NCI-H146 treated with DMSO at 0.1 percent for 48 hours (cell line): Measurements from ENCODE around the gene ETFA.
"Not testable (repeated sequence)": the region's sequence is repeated elsewhere in the genome, so short reads cannot be mapped to it uniquely, and the experiment has no call there.

Experiments used
- DNase-seq: peaks from one replicate; lab custom pipeline; 2025; ENCODE audit not compliant: unreplicated experiment; lab: John Stamatoyannopoulos, UW

ETFA gene

GRCh38 chr15:76285241-76285825 lies 25.9 kb downstream of the ETFA start:
- no peak for DNase-seq

GRCh38 chr15:76282465-76282864 lies 28.8 kb downstream of the ETFA start:
- DNase-seq = no peak

GRCh38 chr15:76278651-76279050 lies 32.6 kb downstream of the ETFA start:
- no peak for DNase-seq

DNA sequence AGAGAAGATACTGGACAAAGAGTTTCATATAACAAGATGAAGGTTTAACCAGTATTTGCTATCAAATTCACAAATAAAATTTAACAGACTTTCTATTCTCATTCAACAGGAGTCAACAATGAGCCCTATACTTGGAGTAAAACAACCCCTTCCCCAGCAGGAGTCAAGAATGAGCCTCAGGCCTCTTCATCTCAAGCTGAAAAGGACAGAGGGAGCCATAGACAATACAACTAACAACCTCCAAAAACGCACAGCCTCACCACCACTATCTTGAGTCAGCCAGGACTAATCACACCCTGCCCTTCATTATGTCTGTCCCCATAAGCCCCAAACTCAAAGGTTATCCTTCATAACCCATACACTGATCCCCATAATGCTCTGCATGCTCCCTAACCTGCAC lies 36.4 kb downstream of the ETFA start:
- no peak for DNase-seq

GRCh38 chr15:76274226-76274625 lies 37.0 kb downstream of the ETFA start:
- no peak for DNase-seq

DNA sequence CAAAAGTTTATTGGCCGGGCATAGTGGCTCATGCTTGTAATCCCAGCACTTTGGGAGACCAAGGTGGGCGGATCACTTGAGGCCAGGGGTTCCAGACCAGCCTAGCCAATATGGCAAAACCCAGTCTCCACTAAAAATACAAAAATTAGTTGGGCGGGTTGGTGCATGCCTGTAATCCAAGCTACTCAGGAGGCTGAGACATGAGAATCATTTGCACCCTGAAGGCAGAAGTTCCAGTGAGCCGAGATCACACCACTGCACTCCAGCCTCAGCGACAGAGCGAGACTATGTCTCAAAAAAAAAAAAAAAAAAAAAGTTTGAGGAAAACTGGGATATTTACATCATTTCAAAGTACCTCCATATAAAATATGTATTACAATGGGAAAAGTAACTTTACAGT lies 40.4 kb downstream of the ETFA start:
- no peak for DNase-seq

- no peak for DNase-seq
Observed at GRCh38 chr15:76267077-76267476, 44.2 kb downstream of the ETFA start.

GRCh38 chr15:76265769-76266168 lies 45.5 kb downstream of the ETFA start:
- DNase-seq = not testable (repeated sequence)

DNA sequence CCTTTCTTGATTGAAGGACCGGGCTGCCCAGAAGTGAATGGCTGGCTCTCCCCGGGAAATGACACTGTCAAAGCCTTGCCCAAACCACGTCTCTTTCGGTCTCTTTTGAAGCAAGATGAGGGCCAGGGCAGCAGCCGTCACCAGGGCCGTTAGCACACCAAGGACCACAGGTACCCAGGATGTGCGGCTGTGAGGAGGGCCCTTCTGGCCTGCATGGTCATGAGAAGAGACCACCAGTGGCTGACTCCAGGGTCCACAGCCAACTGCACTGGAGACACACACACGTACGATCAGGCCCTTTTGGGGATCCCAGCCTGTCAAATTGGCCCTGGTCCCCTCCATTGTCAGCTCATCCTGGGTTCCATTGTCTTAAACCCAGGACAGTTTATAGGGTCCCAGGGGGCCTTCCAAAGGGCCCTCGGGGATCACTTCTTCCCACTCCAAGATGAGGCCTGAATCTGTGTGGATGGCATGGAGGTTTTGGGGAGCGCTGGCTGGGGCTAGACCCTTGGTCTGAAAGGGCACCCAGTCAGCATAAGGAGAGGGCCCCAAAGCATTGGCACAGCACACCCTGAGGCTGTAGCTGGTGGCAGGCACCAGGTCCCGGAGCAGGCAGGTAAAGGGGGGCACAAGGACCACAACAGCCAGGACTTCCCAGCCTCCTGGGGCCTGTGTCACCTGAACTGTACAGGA lies 50.9 kb downstream of the ETFA start:
- no peak for DNase-seq

DNA sequence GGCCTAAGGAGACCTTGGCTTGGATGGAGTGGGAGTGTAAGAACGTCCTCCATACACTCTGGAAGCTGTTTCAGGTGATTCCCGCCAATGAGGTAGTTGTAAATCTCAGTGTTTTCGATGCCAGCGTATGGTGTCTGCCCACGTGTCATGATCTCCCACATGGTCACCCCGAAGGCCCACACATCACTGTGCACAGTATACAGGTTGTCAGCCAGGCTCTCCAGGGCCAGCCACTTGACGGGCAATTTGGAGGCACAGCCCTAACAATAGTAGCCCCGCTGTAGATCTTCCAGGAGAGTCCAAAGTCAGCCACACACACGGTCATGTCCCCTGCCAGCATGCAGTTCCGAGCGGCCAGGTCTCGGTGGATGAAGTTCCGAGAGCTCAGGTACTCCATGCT lies 51.9 kb downstream of the ETFA start:
- DNase-seq = no peak

DNA sequence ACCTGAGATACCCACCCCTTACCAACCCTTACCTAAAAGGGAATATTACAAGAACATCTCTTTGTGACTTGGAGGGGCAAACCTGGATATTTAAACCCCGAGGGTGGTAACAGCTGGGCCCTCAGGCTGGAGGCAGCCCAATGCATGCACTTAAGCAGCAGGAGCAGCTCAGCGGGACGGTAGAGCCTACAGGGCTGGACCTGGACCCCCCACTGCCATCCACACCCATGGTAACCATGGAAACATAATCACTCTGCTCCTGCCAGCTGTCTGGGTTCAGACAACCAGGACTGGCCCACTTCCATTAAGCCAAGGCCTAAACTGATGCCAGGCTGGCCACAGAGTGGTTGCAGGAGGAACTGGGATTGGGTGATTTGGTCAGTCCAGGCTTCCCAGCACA lies 52.8 kb downstream of the ETFA start:
- no peak for DNase-seq

- DNase-seq = peak; percentile 3
Observed at GRCh38 chr15:76253691-76254473, 57.4 kb downstream of the ETFA start.

- no peak for DNase-seq
Observed at GRCh38 chr15:76252249-76252648, 59.0 kb downstream of the ETFA start.

GRCh38 chr15:76251717-76252116 lies 59.6 kb downstream of the ETFA start:
- no peak for DNase-seq

DNA sequence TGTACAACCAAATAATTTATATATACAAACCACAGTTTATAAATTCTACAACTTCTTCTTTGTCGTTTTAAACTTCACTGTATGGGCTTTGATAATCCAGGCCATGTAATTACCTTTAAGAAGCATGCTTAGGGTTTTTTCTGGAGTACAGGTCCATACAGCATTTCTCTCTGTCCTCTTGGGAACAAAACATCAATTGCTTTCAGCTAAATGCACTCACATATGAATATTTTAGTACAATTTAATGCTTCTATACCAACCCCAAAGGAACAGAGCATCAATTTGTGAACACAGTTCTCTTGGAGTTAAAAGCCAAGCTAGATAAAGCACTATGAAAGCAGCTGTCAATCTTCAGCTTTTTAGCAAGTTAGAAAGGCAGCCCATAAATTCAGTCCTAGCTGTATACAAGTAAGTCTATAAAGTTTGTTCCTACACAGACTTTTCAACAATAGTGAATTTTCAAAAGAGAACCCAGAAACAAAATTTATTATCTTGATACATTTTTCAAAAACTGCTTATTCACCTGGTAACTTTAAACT lies 66.1 kb downstream of the ETFA start:
- no peak for DNase-seq

- DNase-seq = no peak
Observed at GRCh38 chr15:76239786-76240185, 71.5 kb downstream of the ETFA start.

DNA sequence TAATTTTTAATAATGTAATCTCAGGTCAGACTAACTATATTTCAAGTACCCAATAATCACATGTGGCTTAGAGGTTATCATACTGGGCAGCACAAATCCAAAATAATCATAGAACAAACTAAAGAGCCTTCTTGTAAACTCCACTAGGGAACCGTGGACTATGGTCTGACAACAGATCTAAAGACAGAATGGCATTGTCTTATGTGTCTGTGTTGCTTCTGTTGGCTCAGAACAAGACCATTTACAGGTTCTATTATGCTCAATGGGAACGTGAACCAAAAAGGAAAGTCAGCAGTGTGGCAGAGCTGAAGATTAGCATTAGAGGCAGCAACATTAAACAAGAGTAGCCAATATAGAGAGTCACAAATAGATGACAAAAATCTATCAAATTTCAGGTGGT lies 74.9 kb downstream of the ETFA start:
- DNase-seq = no peak

GRCh38 chr15:76235186-76235826 lies 76.0 kb downstream of the ETFA start:
- DNase-seq = peak; percentile 46

DNA sequence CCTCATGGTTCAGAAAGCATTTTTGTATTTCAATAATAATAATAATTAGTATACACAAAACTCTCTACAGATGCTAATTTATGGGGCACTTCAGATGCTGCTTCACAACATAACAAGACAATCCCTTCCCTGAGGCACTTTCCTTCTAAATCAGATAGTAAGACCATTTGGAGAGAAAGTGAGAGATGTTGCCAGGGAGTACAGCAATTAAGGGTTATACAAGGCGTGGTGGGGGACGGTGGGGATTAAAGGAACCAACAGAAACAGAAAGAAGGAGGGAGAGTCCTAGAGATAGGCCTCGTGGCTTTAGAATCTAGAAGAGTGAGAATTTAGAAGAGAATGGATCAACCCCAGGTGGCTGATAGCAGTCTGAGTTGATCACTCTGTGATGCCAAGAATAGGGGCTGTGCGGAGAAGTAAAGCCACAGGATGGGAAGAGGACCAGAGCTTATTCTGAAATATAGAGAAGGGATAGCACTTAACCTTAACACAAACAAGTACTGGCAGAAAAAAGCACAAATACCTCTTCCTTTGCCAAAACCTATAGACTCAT lies 76.9 kb downstream of the ETFA start:
- peak; percentile 4 for DNase-seq

- DNase-seq = no peak
Observed at GRCh38 chr15:76233921-76234320, 77.3 kb downstream of the ETFA start.

- no peak for DNase-seq
Observed at GRCh38 chr15:76229266-76229665, 82.0 kb downstream of the ETFA start.
